Measurements from ENCODE around the gene VDR. TPM values are rescaled to one million over a fixed set of nuclear protein-coding genes. Genes with fewer than 3 reads are reported as not detected.

The VDR gene
- total RNA-seq, result 4.4 to 4.8 TPM (median 4.6 TPM) in 3 replicates
- long read RNA-seq, full-length matches to known transcripts, result 4 of 5 reads
- long read RNA-seq, partial matches to known transcripts, result 0 of 5 reads
- long read RNA-seq, other reads (novel, unspliced or antisense), result 1 of 5 reads

GRCh38 chr12:47904713-47905709 lies at the start of gene VDR:
VDR (minus strand) TSS chr12:47904994; CDS start chr12:47879113, 25,881 bp downstream.
- TF ChIP-seq, protein P1, sequence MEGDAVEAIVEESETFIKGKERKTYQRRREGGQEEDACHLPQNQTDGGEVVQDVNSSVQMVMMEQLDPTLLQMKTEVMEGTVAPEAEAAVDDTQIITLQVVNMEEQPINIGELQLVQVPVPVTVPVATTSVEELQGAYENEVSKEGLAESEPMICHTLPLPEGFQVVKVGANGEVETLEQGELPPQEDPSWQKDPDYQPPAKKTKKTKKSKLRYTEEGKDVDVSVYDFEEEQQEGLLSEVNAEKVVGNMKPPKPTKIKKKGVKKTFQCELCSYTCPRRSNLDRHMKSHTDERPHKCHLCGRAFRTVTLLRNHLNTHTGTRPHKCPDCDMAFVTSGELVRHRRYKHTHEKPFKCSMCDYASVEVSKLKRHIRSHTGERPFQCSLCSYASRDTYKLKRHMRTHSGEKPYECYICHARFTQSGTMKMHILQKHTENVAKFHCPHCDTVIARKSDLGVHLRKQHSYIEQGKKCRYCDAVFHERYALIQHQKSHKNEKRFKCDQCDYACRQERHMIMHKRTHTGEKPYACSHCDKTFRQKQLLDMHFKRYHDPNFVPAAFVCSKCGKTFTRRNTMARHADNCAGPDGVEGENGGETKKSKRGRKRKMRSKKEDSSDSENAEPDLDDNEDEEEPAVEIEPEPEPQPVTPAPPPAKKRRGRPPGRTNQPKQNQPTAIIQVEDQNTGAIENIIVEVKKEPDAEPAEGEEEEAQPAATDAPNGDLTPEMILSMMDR (IDR thresholded peaks at IDR 0.05), result peak; percentile 72
- no peaks in the 10 kb centered on the region for H3K36me3 Mint-ChIP-seq (ENCODE audit: low read depth)
- H3K4me1 Mint-ChIP-seq (ENCODE audit: low read depth), result peaks cover 32% of the 10 kb centered on the region
- H3K4me3 Mint-ChIP-seq (ENCODE audit: unreplicated experiment), result peak within 1 kb of the TSS; percentile 79
- no peak for DNase-seq (ENCODE audit: low spot score)
- peak within 1 kb of the TSS; percentile 96 for H3K27ac Mint-ChIP-seq (ENCODE audit: unreplicated experiment)
- H3K27me3 Mint-ChIP-seq (ENCODE audit: low read depth), result no peaks in the 10 kb centered on the region
- H3K9me3 Mint-ChIP-seq (ENCODE audit: low read depth), result no peaks in the 10 kb centered on the region

DNA sequence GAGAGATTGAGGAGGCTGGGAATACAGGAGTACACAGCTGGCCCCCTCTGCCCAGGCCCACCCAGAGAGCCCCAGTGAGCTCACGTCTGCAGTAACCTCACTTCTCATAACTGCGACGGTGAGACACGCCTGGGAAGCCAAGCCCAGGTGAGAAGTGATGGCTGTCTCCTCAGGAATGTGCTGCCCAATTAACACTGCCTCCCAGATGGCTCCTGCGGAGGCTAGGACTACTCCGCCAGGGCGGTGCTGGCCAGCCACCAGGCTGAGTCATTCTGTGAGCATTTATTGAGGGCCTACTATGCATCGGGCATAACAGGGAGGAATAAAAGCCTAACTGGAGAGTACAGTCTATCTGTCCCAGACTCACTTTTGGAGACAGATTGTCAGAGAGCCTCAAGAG lies 49.3 kb upstream of the VDR start:
- TF ChIP-seq, protein P1 (IDR thresholded peaks at IDR 0.05), result no peak
- H3K4me3 Mint-ChIP-seq (ENCODE audit: unreplicated experiment), result no peak overlapping the region
- DNase-seq (ENCODE audit: low spot score), result no peak
- H3K9me3 Mint-ChIP-seq (ENCODE audit: low read depth), result no peaks in the 10 kb centered on the region
- H3K27me3 Mint-ChIP-seq (ENCODE audit: low read depth), result peaks cover 6% of the 10 kb centered on the region
- no peak overlapping the region for H3K27ac Mint-ChIP-seq (ENCODE audit: unreplicated experiment)
- no peaks in the 10 kb centered on the region for H3K36me3 Mint-ChIP-seq (ENCODE audit: low read depth)
- peaks cover 6% of the 10 kb centered on the region for H3K4me1 Mint-ChIP-seq (ENCODE audit: low read depth)

DNA sequence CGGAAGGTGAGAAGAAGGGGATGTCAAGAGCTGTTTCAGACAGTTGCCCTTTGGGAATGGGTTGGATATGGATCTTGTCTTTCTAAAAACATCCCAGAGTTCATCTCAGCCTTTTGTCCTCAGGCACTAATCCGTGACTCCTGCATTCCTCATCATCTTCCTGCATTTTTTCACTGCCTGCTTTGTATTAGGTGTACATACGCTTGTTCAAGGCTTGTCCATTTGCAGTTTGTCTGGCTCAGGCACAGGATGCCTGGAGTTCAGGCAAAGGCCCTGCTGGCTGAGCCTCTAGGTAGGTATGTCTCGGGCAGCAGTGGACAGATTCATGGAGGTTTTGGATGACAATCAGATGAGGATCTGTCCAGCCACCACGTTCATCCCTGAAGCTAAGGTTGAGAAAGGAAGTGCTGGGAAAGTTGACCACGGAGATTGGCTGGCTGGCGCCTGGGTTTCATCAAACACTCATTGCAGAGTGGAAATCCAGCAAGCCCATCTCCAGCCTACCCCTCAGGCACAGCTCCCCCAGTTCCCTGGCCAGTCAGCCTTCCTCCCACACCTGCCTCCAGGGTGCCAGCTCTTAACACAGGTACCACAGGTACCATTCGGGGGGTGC lies 46.2 kb upstream of the VDR start:
- TF ChIP-seq, protein P1 (IDR thresholded peaks at IDR 0.05), result no peak
- Mint-ChIP-seq H3K27ac (ENCODE audit: unreplicated experiment) (no peak overlapping the region), H3K36me3 (ENCODE audit: low read depth) (no peaks in the 10 kb centered on the region), H3K9me3 (ENCODE audit: low read depth) (no peaks in the 10 kb centered on the region), H3K4me3 (ENCODE audit: unreplicated experiment) (no peak overlapping the region), H3K4me1 (ENCODE audit: low read depth) (peaks cover 26% of the 10 kb centered on the region), H3K27me3 (ENCODE audit: low read depth) (peaks cover 5% of the 10 kb centered on the region)
- DNase-seq (ENCODE audit: low spot score), result no peak

DNA sequence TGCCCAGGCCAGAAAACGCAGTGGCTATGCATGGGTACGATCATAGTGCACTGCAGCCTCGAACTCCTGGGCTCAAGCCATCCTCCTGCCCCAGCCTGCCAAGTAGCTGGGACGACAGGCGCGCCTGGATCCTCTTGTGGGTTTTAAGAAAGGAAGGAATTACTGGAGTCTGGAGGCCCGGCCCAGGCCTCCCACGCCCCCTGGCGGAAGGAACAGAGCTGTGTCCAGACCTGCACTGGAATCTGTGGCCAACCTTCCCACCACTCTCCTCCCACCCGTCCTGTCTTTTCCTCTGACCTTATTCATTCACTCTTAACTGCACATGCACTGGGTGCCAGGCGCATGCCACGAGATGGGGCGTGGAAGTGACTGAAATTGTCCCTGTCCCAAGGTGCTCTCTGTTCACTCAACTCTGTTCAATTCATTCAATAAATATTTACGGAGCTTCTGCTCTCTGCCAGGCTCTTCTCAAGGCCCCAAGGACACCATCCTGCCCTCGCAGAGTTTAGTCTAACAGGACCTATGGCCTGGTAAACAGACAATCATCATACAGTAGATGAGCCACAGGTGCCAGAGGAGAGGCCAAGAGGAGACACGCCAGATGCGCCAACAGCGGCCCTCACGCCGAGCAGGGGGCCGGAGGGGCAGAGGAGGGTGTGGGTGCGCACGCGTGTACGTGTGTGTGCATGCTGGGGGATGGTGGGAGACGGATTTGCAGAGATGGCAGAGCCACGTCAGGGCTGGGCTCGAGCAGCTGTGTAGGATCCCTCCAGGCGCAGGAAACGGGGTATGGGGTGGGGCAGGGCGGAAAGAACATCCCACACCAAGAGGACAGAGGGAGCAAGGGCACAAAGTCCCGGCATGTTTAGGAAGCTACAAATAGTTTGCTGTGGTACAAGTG lies 44.9 kb upstream of the VDR start:
- Mint-ChIP-seq H3K4me3 (ENCODE audit: unreplicated experiment) (no peak overlapping the region), H3K27ac (ENCODE audit: unreplicated experiment) (no peak overlapping the region), H3K36me3 (ENCODE audit: low read depth) (no peaks in the 10 kb centered on the region), H3K27me3 (ENCODE audit: low read depth) (peaks cover 5% of the 10 kb centered on the region), H3K4me1 (ENCODE audit: low read depth) (peaks cover 30% of the 10 kb centered on the region), H3K9me3 (ENCODE audit: low read depth) (no peaks in the 10 kb centered on the region)
- DNase-seq (ENCODE audit: low spot score), result no peak
- TF ChIP-seq, protein P1 (IDR thresholded peaks at IDR 0.05), result peak; percentile 92
